Fibroblast of pulmonary artery (primary cell): ENCODE results near the gene COX8C.
"Not testable (repeated sequence)": the region's sequence is repeated elsewhere in the genome, so short reads cannot be mapped to it uniquely, and the experiment has no call there.

Experiments
- DNase-seq: peaks from one replicate; pipeline ENCODE4 v3.0.0-alpha.2; 2010; ENCODE audit warnings: low read depth
- H3K4me3 ChIP-seq: replicated peaks from 2 replicates; pipeline ENCODE4 v1.5.1; 2011; ENCODE audit warnings: low read depth, mild to moderate bottlenecking, control low read depth, low read length, moderate library complexity
- TF ChIP-seq, protein P1 (sequence below): IDR thresholded peaks from 2 replicates; pipeline ENCODE4 v1.5.1; 2011; ENCODE audit warnings: mild to moderate bottlenecking, control low read depth, low read length, inconsistent platforms; ENCODE audit errors: missing control alignments

Gene COX8C

DNA sequence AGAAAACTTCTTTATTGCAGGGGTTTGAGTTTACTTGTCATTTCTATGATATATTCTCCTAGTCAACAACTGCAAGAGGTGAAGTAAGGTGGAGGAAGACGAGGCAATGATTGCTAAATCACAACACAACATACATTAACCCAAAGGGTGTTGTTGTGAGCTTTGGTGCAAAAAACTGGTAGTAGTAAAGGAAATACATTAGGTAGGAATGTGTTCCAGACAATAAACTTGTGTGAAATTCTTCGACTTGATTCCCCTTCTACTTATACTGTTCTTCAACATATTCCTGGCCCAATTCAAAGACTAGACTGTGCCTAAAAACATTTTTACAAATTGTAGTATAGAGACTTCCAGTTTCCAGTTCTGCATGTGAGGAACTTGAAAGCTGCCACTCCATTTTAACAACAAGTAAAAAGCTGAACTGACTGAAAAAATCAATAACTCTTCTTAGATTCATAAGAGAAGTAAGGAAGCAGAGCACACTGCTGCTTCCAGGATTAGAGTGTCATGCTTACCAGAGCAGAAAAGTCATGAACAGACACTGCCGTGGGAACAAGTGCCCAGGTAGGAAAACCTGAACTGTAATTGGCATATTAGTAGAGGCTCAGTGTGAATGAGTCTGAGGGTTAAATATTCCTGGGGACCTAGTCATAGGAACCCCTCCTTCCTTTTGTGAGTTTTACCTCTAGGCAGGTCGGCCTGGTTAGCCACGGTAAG is 22.2 kb downstream of the COX8C start:
- H3K4me3 ChIP-seq = no peak overlapping the region
- TF ChIP-seq, protein P1, sequence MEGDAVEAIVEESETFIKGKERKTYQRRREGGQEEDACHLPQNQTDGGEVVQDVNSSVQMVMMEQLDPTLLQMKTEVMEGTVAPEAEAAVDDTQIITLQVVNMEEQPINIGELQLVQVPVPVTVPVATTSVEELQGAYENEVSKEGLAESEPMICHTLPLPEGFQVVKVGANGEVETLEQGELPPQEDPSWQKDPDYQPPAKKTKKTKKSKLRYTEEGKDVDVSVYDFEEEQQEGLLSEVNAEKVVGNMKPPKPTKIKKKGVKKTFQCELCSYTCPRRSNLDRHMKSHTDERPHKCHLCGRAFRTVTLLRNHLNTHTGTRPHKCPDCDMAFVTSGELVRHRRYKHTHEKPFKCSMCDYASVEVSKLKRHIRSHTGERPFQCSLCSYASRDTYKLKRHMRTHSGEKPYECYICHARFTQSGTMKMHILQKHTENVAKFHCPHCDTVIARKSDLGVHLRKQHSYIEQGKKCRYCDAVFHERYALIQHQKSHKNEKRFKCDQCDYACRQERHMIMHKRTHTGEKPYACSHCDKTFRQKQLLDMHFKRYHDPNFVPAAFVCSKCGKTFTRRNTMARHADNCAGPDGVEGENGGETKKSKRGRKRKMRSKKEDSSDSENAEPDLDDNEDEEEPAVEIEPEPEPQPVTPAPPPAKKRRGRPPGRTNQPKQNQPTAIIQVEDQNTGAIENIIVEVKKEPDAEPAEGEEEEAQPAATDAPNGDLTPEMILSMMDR = no peak
- DNase-seq = no peak

DNA sequence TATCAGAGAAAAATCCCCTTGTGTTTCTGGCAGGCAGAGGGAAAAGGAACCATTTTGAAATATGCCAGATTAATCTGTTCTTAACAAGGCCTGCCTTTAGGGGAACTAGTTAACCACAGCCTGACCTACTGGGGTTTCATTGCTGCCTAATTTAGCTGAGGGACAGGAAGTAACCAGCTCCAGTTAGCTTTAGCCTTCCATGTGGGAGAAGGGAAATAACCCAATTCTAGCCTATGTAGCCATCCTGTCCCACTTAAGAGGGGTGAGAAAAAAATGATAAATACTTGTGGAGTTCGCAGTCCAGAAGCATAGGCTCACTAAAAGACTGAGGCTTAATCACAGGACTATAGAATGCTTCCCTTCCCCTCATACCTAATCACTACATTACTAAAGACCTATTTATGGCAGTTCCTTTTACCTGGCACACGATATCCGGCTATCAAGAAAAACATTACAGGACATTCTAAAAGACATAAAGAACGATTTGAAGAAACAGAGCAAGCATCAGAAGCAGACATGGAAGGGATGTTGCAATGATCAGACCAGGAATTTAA is 22.8 kb downstream of the COX8C start:
- TF ChIP-seq, protein P1 = no peak
- no peak overlapping the region for H3K4me3 ChIP-seq
- no peak for DNase-seq

DNA sequence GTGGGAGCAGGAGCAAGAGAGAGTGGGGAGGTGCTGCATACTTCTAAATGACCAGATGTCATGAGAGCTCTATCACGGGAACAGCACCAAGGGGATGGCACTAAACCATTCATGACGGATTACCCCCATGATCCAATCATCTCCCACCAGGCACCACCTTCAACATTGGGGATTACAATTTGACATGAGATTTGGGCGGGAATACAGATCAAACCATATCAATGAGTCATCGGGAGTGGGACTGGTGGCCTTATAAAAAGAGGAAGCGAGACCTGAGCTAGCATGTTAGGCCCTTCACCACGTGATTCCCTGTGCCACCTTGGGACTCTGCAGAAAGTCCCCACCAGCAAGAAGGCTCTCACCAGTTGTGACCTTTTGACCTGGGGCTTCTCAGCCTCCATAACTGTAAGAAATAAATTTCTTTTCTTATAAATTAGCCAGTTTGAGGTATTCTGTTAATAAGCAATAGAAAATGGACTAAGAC is 28.7 kb downstream of the COX8C start:
- TF ChIP-seq, protein P1 = no peak
- no peak for DNase-seq
- no peak overlapping the region for H3K4me3 ChIP-seq

DNA sequence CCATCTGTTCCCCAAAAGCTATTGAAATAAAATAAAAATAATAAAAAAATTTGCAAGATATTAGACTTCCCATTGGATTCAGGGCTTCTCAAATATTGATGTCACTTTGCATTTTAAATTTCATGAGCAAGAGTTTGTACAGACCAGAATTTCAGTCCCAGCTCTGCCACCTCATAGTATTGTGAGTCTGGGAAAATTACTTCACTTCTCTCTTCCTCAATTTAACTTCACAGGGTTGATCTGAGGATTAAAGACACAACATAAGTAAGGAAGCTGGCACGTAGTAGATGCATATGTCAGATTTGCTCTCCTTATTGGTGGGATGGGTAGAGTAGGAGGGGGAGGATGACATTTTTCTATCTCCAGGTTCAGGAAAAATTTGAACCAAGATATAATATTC is 32.8 kb downstream of the COX8C start:
- DNase-seq = no peak
- TF ChIP-seq, protein P1 = no peak
- H3K4me3 ChIP-seq = no peak overlapping the region

DNA sequence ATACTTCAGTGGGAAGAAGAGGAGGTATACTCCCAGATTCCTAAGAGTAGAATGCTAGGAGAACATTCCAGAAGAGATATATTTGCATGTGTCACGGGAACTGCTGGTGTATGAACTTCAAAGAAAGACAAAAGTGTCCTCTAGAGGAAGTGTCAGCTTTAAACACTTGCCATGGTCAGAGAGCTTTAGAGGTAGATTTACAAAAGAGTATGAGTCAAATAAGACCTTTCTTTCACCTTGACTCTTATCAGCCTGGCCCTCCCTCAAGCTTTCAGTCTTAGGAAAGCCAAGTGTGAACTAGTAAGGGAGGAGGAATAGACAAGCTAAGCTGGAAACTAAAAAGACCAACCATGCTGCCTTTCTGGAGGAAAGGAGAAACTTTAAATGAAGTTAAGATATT is 34.7 kb downstream of the COX8C start:
- no peak overlapping the region for H3K4me3 ChIP-seq
- TF ChIP-seq, protein P1 = no peak
- no peak for DNase-seq

DNA sequence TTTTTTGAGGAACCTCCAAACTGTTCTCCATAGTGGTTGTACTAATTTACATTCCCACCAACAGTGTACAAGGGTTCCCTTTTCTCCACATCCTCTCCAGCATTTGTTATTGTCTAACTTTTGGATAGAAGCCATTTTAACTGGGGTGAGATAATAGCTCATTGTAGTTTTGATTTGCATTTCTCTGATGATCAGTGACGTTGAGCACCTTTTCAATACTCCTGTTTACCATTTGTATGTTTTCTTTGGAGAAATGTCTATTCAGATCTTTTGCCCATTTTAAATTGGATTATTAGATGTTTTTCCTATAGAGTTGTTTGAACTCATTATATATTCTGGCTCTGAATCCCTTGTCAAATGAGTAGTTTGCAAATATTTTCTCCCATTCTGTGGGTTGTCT is 37.3 kb downstream of the COX8C start:
- H3K4me3 ChIP-seq, DNase-seq: not testable (repeated sequence)

DNA sequence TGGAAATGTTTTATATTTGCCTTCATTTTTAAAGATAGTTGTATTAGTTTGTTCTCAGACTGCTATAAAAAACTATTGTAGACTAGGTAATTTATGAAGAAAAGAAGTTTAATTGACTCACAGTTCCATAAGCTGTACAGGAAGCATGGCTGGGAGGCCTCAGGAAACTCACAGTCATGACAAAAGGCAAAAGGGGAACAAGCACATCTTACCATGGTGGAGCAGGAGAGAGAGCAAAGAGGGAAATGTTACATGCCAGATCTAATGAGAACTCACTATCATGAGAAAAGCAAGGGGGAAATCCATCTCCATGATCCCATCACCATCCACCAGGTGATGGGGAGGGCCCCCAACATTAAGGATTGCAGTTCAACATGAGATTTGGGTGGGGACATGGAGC is 48.2 kb downstream of the COX8C start:
- TF ChIP-seq, protein P1 = no peak
- no peak overlapping the region for H3K4me3 ChIP-seq
- no peak for DNase-seq
